Islet precursor cell (in vitro differentiated cells): ENCODE measurements around the gene TMEM63C.

Source experiments
- DNase-seq: peaks from one replicate; pipeline ENCODE4 v3.0.0-alpha.2; 2018

The TMEM63C gene

GRCh38 chr14:77200406-77200985, 18.9 kb downstream of the TMEM63C start:
- no peak for DNase-seq

GRCh38 chr14:77201696-77202095, 20.1 kb downstream of the TMEM63C start:
- DNase-seq, result no peak

- DNase-seq, result no peak
Measured at GRCh38 chr14:77203611-77204458, 22.2 kb downstream of the TMEM63C start.

GRCh38 chr14:77204459-77204771, 22.8 kb downstream of the TMEM63C start:
- DNase-seq, result no peak

GRCh38 chr14:77204907-77205306, 23.3 kb downstream of the TMEM63C start:
- DNase-seq, result no peak

GRCh38 chr14:77205566-77205965, 24.0 kb downstream of the TMEM63C start:
- DNase-seq, result no peak

- no peak for DNase-seq
Measured at GRCh38 chr14:77206261-77206824, 24.7 kb downstream of the TMEM63C start.

- no peak for DNase-seq
Measured at GRCh38 chr14:77206877-77207389, 25.3 kb downstream of the TMEM63C start.

- DNase-seq, result peak; percentile 88
Measured at GRCh38 chr14:77208291-77208978, 26.8 kb downstream of the TMEM63C start.

- DNase-seq, result no peak
Measured at GRCh38 chr14:77208979-77209318, 27.4 kb downstream of the TMEM63C start.

- no peak for DNase-seq
Measured at GRCh38 chr14:77212097-77212870, 30.7 kb downstream of the TMEM63C start.

GRCh38 chr14:77212943-77213678, 31.5 kb downstream of the TMEM63C start:
- peak; percentile 91 for DNase-seq

GRCh38 chr14:77213679-77214016, 32.0 kb downstream of the TMEM63C start:
- no peak for DNase-seq

- no peak for DNase-seq
Measured at GRCh38 chr14:77214216-77214615, 32.6 kb downstream of the TMEM63C start.

GRCh38 chr14:77217551-77217950, 36.0 kb downstream of the TMEM63C start:
- DNase-seq, result no peak

GRCh38 chr14:77219591-77219990, 38.0 kb downstream of the TMEM63C start:
- DNase-seq, result no peak

- no peak for DNase-seq
Measured at GRCh38 chr14:77220246-77221017, 38.8 kb downstream of the TMEM63C start.

- DNase-seq, result no peak
Measured at GRCh38 chr14:77221241-77221871, 39.8 kb downstream of the TMEM63C start.

GRCh38 chr14:77222546-77223225, 41.1 kb downstream of the TMEM63C start:
- no peak for DNase-seq

- DNase-seq, result no peak
Measured at GRCh38 chr14:77224212-77224611, 42.6 kb downstream of the TMEM63C start.
